ENCODE data around the gene CA10.

DNA sequence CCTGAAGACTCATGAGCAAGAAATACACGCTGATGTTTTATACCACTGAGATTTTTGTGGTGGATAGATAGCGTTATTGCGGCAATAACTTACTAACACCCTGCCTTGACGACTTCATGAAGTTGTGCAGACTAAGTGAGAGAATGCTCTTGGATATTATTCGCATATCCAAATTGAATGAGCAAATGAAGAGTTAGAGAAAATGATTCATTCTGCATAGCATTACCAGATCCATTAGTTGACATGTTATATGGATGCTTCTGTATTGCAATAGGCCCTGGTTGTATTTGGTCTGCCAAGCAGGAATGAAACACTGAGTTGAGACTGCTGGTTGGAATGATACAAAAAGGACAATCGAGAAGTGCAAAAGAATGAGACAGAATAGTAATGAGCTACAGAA is 247.3 kb downstream of the CA10 start:
- TF ChIP-seq POLR2A (IDR thresholded peaks at IDR 0.05) = no peak
- TF ChIP-seq, protein P1, sequence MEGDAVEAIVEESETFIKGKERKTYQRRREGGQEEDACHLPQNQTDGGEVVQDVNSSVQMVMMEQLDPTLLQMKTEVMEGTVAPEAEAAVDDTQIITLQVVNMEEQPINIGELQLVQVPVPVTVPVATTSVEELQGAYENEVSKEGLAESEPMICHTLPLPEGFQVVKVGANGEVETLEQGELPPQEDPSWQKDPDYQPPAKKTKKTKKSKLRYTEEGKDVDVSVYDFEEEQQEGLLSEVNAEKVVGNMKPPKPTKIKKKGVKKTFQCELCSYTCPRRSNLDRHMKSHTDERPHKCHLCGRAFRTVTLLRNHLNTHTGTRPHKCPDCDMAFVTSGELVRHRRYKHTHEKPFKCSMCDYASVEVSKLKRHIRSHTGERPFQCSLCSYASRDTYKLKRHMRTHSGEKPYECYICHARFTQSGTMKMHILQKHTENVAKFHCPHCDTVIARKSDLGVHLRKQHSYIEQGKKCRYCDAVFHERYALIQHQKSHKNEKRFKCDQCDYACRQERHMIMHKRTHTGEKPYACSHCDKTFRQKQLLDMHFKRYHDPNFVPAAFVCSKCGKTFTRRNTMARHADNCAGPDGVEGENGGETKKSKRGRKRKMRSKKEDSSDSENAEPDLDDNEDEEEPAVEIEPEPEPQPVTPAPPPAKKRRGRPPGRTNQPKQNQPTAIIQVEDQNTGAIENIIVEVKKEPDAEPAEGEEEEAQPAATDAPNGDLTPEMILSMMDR (IDR thresholded peaks at IDR 0.05) = no peak

All from right lobe of liver (tissue), 4 donors.